NCI-H748 (cell line): Measurements from ENCODE around the gene WWC2.

ENCODE experiments used
- DNase-seq: peaks from one replicate; lab custom pipeline; 2025; ENCODE audit not compliant: unreplicated experiment; lab: John Stamatoyannopoulos, UW

WWC2 gene

GRCh38 chr4:183197140-183197539, 98.1 kb downstream of the WWC2 start:
- no peak for DNase-seq

GRCh38 chr4:183200453-183200852, 101.4 kb downstream of the WWC2 start:
- no peak for DNase-seq

DNA sequence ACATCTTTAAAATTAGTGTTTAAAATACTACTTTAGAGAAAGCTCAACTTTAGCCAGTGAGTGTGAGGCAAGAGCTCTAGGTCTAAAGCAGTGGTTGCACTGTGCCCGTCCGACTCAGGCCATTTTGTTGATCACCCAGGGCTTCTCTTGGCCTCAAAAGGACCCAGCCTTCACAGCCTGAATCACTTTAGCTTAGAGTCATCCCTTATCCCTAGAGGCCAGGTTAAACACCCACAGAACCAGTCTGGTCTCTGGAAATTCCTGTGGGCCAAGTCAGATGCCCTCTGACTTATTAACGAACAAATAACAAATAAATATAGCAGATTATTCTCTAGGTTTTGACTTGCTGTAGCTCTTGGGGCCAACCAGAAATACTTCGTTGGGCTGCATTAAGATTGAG, 102.3 kb downstream of the WWC2 start:
- no peak for DNase-seq

DNA sequence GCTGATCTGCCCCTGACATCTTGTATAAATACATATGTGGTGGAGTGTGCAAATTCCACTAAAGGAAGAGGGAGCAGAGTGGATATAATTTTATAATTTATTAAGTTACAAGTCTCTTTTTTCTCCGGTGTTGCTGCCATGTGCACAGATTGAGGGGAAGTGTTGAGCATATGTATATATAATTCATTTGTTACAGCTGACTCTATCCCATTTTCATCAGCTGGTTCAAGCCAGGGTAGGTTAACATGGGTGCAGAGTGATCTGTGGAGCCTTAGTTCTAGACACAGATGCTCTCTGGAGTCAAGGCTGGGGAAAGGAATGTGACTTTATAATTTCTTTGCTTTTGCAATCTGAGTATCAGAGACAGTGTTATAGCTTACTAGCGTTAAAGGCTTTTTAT, 103.5 kb downstream of the WWC2 start:
- DNase-seq, result no peak

- DNase-seq, result no peak
Measured at GRCh38 chr4:183204793-183205192, 105.7 kb downstream of the WWC2 start.

GRCh38 chr4:183205193-183205592, 106.1 kb downstream of the WWC2 start:
- no peak for DNase-seq

DNA sequence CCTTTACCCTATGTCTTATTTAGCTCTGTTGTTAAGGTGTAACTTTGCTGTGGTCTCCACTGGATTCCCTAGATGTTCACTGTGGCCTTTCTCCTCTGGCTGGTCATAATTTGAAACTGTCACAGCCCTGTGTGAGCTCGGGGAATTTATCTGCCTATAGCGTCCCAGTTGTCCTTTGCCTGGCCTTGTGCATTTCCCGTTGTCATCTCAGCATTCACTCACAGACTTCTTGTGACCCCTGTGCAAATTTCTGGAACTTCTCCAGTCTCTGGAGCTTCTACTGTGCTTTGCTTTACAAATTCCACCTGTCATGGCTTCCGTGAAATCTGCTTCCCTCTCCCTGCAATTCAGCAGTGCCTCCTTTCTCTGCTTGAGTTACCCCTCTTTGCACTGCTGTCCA, 106.7 kb downstream of the WWC2 start:
- DNase-seq, result no peak

DNA sequence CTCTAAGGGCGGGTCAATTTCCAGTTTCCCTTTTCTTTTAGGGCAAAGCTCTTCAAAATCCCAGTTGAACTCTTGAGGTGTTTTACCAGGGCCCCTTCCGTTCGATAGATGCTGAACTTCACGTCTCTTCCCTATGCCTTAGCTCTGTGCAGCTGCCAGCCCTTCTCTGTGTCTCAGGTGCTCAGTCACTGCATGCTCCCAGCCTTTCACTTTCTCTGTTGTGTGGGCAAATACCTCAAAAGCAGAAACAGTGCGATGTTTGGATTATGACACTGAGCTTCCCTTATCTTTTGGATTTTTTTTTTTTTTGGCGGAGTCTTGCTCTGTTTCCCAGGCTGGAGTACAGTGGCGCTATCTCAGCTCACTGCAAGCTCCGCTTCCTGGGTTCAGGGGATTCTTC, 112.5 kb downstream of the WWC2 start:
- no peak for DNase-seq

GRCh38 chr4:183213996-183214395, 114.9 kb downstream of the WWC2 start:
- no peak for DNase-seq

DNA sequence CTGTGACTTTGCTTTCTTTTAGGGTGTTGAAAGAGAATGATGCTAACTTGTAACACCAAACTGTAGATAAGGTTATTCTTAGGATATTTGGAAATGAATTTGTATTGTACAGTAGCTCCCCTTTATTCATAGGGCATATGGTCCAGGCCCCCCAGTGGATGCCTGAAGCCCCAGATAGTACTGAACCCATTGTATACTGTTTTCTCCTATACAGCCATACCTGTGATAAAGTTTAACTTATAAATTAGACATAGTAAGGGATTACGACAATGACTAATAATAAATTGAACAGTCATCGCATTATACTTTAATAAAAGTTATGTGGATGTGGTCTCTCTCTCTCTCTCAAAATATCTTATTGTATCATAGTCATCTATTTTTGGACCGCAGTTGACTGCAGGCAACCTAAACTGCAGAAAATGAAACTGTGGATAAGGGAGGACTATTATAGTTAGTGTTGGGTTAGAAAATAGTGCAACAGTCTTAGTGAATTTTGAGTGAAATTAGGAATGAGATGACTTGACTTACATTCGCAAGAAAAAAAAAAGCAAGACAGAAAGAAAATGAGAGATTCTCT, 115.9 kb downstream of the WWC2 start:
- no peak for DNase-seq

DNA sequence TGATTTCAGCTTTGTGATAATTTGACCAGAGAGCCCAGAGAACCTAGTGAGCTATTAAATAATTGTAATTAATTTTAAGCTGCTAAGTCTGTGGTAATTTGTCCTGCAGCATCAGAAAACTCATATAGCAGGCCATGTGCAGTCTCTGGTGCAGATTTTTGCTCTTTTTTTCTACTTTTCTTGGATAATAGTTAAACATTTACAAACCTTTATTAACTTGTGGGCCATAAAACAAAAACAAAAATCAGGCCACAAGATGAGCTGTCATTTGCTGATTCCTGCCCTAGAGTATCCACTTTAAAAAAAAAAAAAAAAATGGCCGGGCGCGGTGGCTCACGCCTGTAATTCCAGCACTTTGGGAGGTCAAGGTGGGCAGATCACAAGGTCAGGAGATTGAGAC, 121.2 kb downstream of the WWC2 start:
- no peak for DNase-seq

DNA sequence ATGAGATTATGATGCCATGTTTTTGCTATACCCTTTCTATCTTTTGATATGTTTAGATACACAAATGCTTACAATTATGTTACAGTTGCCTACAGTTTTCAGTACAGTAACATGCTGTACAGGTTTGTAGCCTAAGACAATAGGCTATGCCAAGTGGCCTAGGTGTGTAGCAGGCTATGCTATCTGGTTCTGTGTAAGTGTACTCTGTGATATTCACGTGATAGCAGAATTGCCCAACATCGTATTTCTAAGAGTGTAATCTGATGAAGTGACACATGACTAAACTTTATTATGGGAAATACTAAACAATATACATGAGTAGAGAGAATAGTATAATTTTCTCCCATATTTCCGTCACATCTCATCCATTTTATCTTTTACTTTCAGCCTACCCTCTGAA, 124.0 kb downstream of the WWC2 start:
- no peak for DNase-seq

- no peak for DNase-seq
Measured at GRCh38 chr4:183229397-183229796, 130.3 kb downstream of the WWC2 start.

DNA sequence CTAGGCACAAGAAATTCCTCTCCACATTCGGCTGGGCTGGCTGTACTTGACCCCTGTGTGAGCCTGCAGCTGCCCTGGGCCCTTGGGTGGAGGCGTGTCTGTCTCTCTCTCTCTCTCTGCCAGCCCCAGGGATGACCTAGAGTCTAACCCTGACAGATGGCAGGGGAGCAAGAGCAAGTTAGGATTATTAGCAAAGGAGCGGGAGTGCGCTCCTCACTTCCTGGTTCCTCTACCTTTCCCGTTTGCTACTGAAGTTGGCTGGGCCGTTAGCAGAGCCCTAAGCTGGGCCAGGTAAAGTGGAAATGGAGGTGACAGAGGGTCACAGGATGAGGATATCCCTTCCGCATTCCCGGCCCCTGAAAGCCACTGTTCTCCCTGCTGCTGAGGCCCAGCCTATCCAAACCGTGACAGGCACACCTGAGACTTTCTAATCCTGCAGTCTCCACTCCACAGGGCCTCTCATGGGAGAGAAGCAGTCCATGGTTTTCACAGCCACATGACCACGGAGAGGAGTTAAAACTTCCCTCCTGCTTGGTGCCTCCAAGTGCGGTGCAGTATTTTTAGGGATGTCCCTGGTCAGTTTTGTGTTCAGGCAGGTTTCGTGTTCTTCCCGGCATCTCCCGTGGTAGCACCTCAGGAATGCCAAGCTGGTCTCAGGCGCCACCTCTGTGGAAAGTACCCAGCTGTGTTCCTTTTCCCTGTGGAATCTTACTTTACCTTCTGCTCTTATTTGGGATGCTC, 141.7 kb downstream of the WWC2 start:
- DNase-seq, result no peak

- no peak for DNase-seq
Measured at GRCh38 chr4:183241322-183241640, 142.2 kb downstream of the WWC2 start.

- no peak for DNase-seq
Measured at GRCh38 chr4:183241721-183242151, 142.7 kb downstream of the WWC2 start.

GRCh38 chr4:183242291-183242690, 143.2 kb downstream of the WWC2 start:
- no peak for DNase-seq

GRCh38 chr4:183244019-183244418, 145.0 kb downstream of the WWC2 start:
- no peak for DNase-seq

DNA sequence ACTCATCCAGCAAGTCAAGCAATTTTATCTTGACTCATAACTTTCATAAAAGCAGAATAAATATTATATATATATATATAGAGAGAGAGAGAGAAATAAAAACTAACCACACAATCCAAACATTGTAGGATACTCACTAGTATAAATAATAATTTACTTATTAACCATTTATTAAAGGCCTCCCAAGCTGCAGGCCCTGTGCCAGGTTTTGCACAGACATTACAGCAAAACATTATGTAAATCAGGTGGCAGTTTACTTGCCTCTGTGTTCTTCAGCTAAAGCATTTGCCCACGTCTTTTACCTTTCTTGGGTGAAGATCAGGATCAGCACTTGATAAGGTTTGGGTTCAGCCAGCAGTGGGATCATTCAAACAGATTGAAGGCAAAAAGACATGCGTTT, 145.4 kb downstream of the WWC2 start:
- DNase-seq, result no peak

- DNase-seq, result no peak
Measured at GRCh38 chr4:183248201-183248600, 149.1 kb downstream of the WWC2 start.

GRCh38 chr4:183249854-183250253, 150.8 kb downstream of the WWC2 start:
- peak; percentile 53 for DNase-seq

- DNase-seq, result no peak
Measured at GRCh38 chr4:183250831-183251230, 151.8 kb downstream of the WWC2 start.

- DNase-seq, result no peak
Measured at GRCh38 chr4:183252959-183253358, 153.9 kb downstream of the WWC2 start.
